K562 (cell line): ENCODE results near the gene MICAL2. TPM values are rescaled to one million over a fixed set of nuclear protein-coding genes. Genes with fewer than 3 reads are reported as not detected.
A peak's percentile ranks its signal among the peaks of the same experiment; 100 is the strongest.

ENCODE experiments used
- ATAC-seq: fragments of 200-7000 bp; cut with Tn5 transposase; 3 replicates; pipeline ENCODE4 v1.9.1; 2020; ENCODE audit warnings: moderate library complexity
- BruUV-seq: library from RNA; stranded (reverse); fragments of 400-500 nt; replicated peaks from 2 replicates; lab custom pipeline; 2021; lab: Mats Ljungman, UMichigan
- CTCF ChIA-PET: fragments of 300-600 bp; formaldehyde crosslinking; extraction: SDS; loops from one replicate; lab custom pipeline; 2021; ENCODE audit warnings: low intra/inter-chr PET ratio; lab: Yijun Ruan, JAX
- POLR2A ChIA-PET: fragments of 300-600, 350-650 bp; sonication (Branson Sonifier 250); formaldehyde crosslinking; extraction: SDS; loops from one replicate; lab custom pipeline; 2021; ENCODE audit warnings: antibody characterized with exemption, inconsistent platforms; lab: Yijun Ruan, JAX
- DNase-seq, 4 experiments: peaks; one replicate each; pipeline versions ENCODE4 v3.0.0 to v3.0.0-alpha.2; 2011 to 2018; ENCODE audit warnings: low spot score in 3 of 4, mixed read lengths in 3 of 4; ENCODE audit errors: extremely low read depth in 1 of 4
- FAIRE-seq: peaks from 2 replicates; lab custom pipeline; 2011; peaks lifted over from hg19 to GRCh38; lab: Jason Lieb, UNC
- H2AFZ ChIP-seq: 2 replicates; pipeline ENCODE4 v1.6.0; 2011; ENCODE audit warnings: low read depth, low read length, control low read depth, inconsistent platforms
- H3K27ac ChIP-seq: fragments of 200-600 bp; 3 replicates; pipeline ENCODE4 v1.8.0; 2011; ENCODE audit warnings: low read depth, mild to moderate bottlenecking, control low read depth, inconsistent platforms, low read length, moderate library complexity, mixed read lengths; ENCODE audit errors: extremely low read depth
- H3K27me3 ChIP-seq, 2 experiments: fragments of 300-600 bp in 1 of 2; 2 replicates in 1 of 2; 3 replicates in 1 of 2; pipeline versions ENCODE4 v1.6.0 to v1.8.0; 2011; ENCODE audit warnings: inconsistent platforms in 2 of 2, low read length in 2 of 2, mild to moderate bottlenecking in 1 of 2, mixed read lengths in 1 of 2, moderate library complexity in 1 of 2; ENCODE audit not compliant: control insufficient read depth in 2 of 2, insufficient read depth in 2 of 2
- H3K36me3 ChIP-seq: fragments of 300-600 bp; 3 replicates; pipeline ENCODE4 v1.8.0; 2011; ENCODE audit warnings: mild to moderate bottlenecking, low read length, inconsistent platforms; ENCODE audit not compliant: control insufficient read depth, insufficient read depth
- H3K4me1 ChIP-seq, 2 experiments: fragments of 200-600 bp in 1 of 2; replicated peaks in 1 of 2; 2 replicates in 1 of 2; 3 replicates in 1 of 2; pipeline versions ENCODE4 v1.5.1 to v1.8.0; 2011; ENCODE audit warnings: inconsistent platforms in 2 of 2, low read length in 2 of 2, mild to moderate bottlenecking in 1 of 2, mixed read lengths in 1 of 2, moderate library complexity in 1 of 2; ENCODE audit not compliant: control insufficient read depth in 2 of 2, insufficient read depth in 2 of 2
- H3K4me2 ChIP-seq: 2 replicates; pipeline ENCODE4 v1.6.1; 2011; ENCODE audit warnings: low read length, control low read depth, inconsistent platforms, mixed read lengths; ENCODE audit not compliant: insufficient read depth
- H3K4me3 ChIP-seq: fragments of 200-600 bp; sonication (generic), shearing (Covaris generic); 2 replicates; pipeline ENCODE4 v1.5.1; 2016; ENCODE audit warnings: control low read depth, inconsistent platforms
- H3K79me2 ChIP-seq: fragments of 200-600 bp; 3 replicates; pipeline ENCODE4 v1.8.0; 2011; ENCODE audit warnings: low read length, inconsistent platforms; ENCODE audit not compliant: control insufficient read depth, insufficient read depth
- H3K9ac ChIP-seq, 2 experiments: 2 replicates each; pipeline versions ENCODE4 v1.6.0 to v1.6.1; 2011; ENCODE audit warnings: low read depth in 2 of 2, low read length in 2 of 2, control low read depth in 1 of 2, inconsistent platforms in 1 of 2, mild to moderate bottlenecking in 1 of 2, mixed read lengths in 1 of 2; ENCODE audit not compliant: insufficient read depth in 1 of 2
- H3K9me1 ChIP-seq: one replicate; pipeline ENCODE4 v1.6.0; 2011; ENCODE audit warnings: inconsistent platforms, mild to moderate bottlenecking, low read length, moderate library complexity; ENCODE audit not compliant: control insufficient read depth, insufficient read depth
- H3K9me3 ChIP-seq: replicated peaks from 2 replicates; pipeline ENCODE4 v1.5.1; 2011; ENCODE audit warnings: low read depth, low read length, inconsistent platforms; ENCODE audit not compliant: control insufficient read depth, insufficient read depth
- H4K20me1 ChIP-seq: replicated peaks from 2 replicates; pipeline ENCODE4 v1.6.1; 2011; ENCODE audit warnings: low read length, inconsistent platforms, mixed read lengths; ENCODE audit not compliant: control insufficient read depth, insufficient read depth
- ATF7 ChIP-seq: fragments of 450-650 bp; IDR thresholded peaks from 2 replicates; pipeline ENCODE4 v1.7.1; 2014; ENCODE audit warnings: mild to moderate bottlenecking, moderate library complexity
- GTF2E2 ChIP-seq: fragments of 200-800 bp; sonication (Bioruptor generic); IDR thresholded peaks from 2 replicates; pipeline ENCODE4 v1.6.1; 2016; ENCODE audit warnings: missing genetic modification characterization, missing compliant biosample characterization
- KLF10 ChIP-seq: fragments of 250-450 bp; sonication (Bioruptor Pico); IDR thresholded peaks from 2 replicates; pipeline ENCODE4 v1.6.1; 2021; ENCODE audit warnings: matching md5 sums
- MAX ChIP-seq: sonication (generic); formaldehyde crosslinking; IDR thresholded peaks from 2 replicates; pipeline ENCODE4 v1.9.0; 2022; ENCODE audit warnings: mild to moderate bottlenecking, missing genetic modification reagents
- PHF20 ChIP-seq: fragments of 450-650 bp; IDR thresholded peaks from 2 replicates; pipeline ENCODE4 v1.6.1; 2018; ENCODE audit not compliant: partially characterized antibody
- RBM17 ChIP-seq: fragments of 200-400 bp; formaldehyde crosslinking; IDR thresholded peaks from 2 replicates; pipeline ENCODE4 v1.6.1; 2017; ENCODE audit warnings: low read depth, mild to moderate bottlenecking, low read length, borderline replicate concordance
- RBM39 ChIP-seq: fragments of 200-400 bp; formaldehyde crosslinking; optimal IDR thresholded peaks from 2 replicates; pipeline ENCODE3; 2018; ENCODE audit warnings: low read depth, low read length
- RCOR1 ChIP-seq, 2 experiments: IDR thresholded peaks; 2 replicates each; pipeline ENCODE4 v1.6.1; 2012; ENCODE audit warnings: low read depth in 2 of 2, low read length in 2 of 2, borderline replicate concordance in 1 of 2, improper control_type of control experiment in 1 of 2
- RNF2 ChIP-seq: sonication (generic); IDR thresholded peaks from 2 replicates; pipeline ENCODE4 v1.6.1; 2016
- SMARCE1 ChIP-seq: fragments of 450-650 bp; IDR thresholded peaks from 2 replicates; pipeline ENCODE4 v1.7.1; 2016; ENCODE audit warnings: mild to moderate bottlenecking
- TRIM24 ChIP-seq, 2 experiments: fragments of 450-650 bp; IDR thresholded peaks; 2 replicates each; pipeline ENCODE4 v1.6.1; 2016
- U2AF2 ChIP-seq: fragments of 200-400 bp; formaldehyde crosslinking; optimal IDR thresholded peaks from 2 replicates; pipeline ENCODE3; 2017; ENCODE audit warnings: low read depth, mild to moderate bottlenecking, low read length
- USF1 ChIP-seq: sonication (generic); formaldehyde crosslinking; IDR thresholded peaks from 2 replicates; pipeline ENCODE4 v1.9.0; 2022; ENCODE audit warnings: mild to moderate bottlenecking, missing genetic modification reagents
- ZBTB1 ChIP-seq: sonication (generic); formaldehyde crosslinking; IDR thresholded peaks from 2 replicates; pipeline ENCODE4 v1.8.1; 2023; ENCODE audit warnings: missing genetic modification reagents, low read depth, mild to moderate bottlenecking, borderline replicate concordance
- ZNF589 ChIP-seq: fragments of 200-800 bp; sonication (Bioruptor generic); IDR thresholded peaks from 2 replicates; pipeline ENCODE4 v1.6.1; 2016; ENCODE audit warnings: low read depth, missing genetic modification characterization, missing compliant biosample characterization
- ZNF766 ChIP-seq: fragments of 200-800 bp; sonication (Bioruptor generic); conservative IDR thresholded peaks from 2 replicates; pipeline ENCODE4 v1.6.1; 2016; ENCODE audit warnings: missing genetic modification characterization, missing compliant biosample characterization
- WGBS: fragments of 100-300 bp; shearing (Covaris generic); methylation state at CpG from one replicate; pipeline ENCODE4 v1.1.6; 2016; ENCODE audit warnings: low coverage, mixed read lengths; ENCODE audit not compliant: insufficient coverage; ENCODE audit errors: missing lambda C conversion rate; 5-methylcytosine and 5-hydroxymethylcytosine counted together
- in situ Hi-C: fragments of 300-500 bp; cut with MboI; formaldehyde crosslinking; loops from 4 replicates; pipeline ENCODE4 v1.15.0; 2018; ENCODE audit warnings: inconsistent platforms, mixed read lengths
- intact Hi-C: fragments of 100-400 bp; cut with micrococcal nuclease; formaldehyde crosslinking; loops from 2 replicates; pipeline ENCODE4 v1.14.2; 2022
- polyA plus RNA-seq, 8 experiments: library from polyadenylated mRNA; depleted of rRNA in 4 of 8; stranded (reverse) in 5 of 8; unstranded in 3 of 8; fragments of >200 nt; fragmentation: Nextera tagmentation in 2 of 8; fragmentation: Illumina TruSeq in 1 of 8; extraction: Ambion mirVana in 2 of 8; extraction: Trizol in 1 of 8; gene quantifications; 2 replicates each; pipeline versions ENCODE4 v1.2.1 to v1.2.3, GENCODE V29; 2011 to 2014; ENCODE audit warnings: inconsistent platforms in 1 of 8, missing spikeins in 1 of 8
- total RNA-seq, 7 experiments: library from RNA; depleted of rRNA in 6 of 7; stranded (reverse); fragments of >200 nt in 6 of 7; fragmentation: Illumina TruSeq in 2 of 7; extraction: Trizol in 2 of 7; gene quantifications; 2 replicates each; pipeline versions ENCODE4 v1.2.1 to v1.2.3, GENCODE V29; 2011 to 2021; ENCODE audit warnings: low replicate concordance in 1 of 7
- TF ChIP-seq, protein P1 (sequence below): fragments of 250-450 bp; sonication (Bioruptor Pico); IDR thresholded peaks from 2 replicates; pipeline ENCODE4 v1.5.0; 2021
- TF ChIP-seq, protein P2 (sequence below): IDR thresholded peaks from 3 replicates; pipeline ENCODE4 v1.6.1; 2011; ENCODE audit warnings: borderline replicate concordance, mild to moderate bottlenecking; ENCODE audit not compliant: insufficient read length, insufficient read depth
- TF ChIP-seq, protein P3 (sequence below): fragments of 250-450 bp; sonication (Bioruptor Pico); IDR thresholded peaks from 2 replicates; pipeline ENCODE4 v1.4.0; 2020; ENCODE audit warnings: mild to moderate bottlenecking, moderate library complexity

Gene MICAL2
- total and polyA plus RNA-seq, 9 of the 15 experiments (the other 6 are each of a cell fraction or from before 2014, with no cell fraction given), result 4.7 to 64.2 (median 33.6) TPM

GRCh38 chr11:12142909-12143308, 32.5 kb downstream of the MICAL2 start:
- H3K4me1 ChIP-seq, result peaks cover 9 to 46% of the 10 kb centered on the region in 2 experiments
- in situ Hi-C loops, result no loop called here
- H3K4me3 ChIP-seq, result no peak overlapping the region
- H3K9me1 ChIP-seq, result no peaks in the 10 kb centered on the region
- no peak overlapping the region for H3K27ac ChIP-seq
- CTCF ChIA-PET, result no interaction called here
- H3K36me3 ChIP-seq, result peaks cover 27% of the 10 kb centered on the region
- FAIRE-seq (no peak), ATAC-seq (peak; percentile 54), DNase-seq (no peak)
- WGBS, result 34% methylated on average over 3 of the region's 3 CpGs
- H3K9me3 ChIP-seq, result no peaks in the 10 kb centered on the region
- no peak overlapping the region for H2AFZ ChIP-seq
- no TSS peak for BruUV-seq
- no peak overlapping the region for H3K9ac ChIP-seq
- no peak overlapping the region for H3K4me2 ChIP-seq
- TF ChIP-seq, protein P1, sequence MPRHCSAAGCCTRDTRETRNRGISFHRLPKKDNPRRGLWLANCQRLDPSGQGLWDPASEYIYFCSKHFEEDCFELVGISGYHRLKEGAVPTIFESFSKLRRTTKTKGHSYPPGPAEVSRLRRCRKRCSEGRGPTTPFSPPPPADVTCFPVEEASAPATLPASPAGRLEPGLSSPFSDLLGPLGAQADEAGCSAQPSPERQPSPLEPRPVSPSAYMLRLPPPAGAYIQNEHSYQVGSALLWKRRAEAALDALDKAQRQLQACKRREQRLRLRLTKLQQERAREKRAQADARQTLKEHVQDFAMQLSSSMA, result no peak
- TF ChIP-seq RBM39, result no peak
- TF ChIP-seq GTF2E2 (tag), result no peak
- TF ChIP-seq PHF20, result no peak
- no peak for TF ChIP-seq MAX
- no peak for TF ChIP-seq ZNF589 (CRISPR knock-in tag)
- TF ChIP-seq, protein P2, sequence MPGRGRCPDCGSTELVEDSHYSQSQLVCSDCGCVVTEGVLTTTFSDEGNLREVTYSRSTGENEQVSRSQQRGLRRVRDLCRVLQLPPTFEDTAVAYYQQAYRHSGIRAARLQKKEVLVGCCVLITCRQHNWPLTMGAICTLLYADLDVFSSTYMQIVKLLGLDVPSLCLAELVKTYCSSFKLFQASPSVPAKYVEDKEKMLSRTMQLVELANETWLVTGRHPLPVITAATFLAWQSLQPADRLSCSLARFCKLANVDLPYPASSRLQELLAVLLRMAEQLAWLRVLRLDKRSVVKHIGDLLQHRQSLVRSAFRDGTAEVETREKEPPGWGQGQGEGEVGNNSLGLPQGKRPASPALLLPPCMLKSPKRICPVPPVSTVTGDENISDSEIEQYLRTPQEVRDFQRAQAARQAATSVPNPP, result no peak
- no peak for TF ChIP-seq ZBTB1 (CRISPR knock-in tag)
- no peak for TF ChIP-seq U2AF2
- no peak for TF ChIP-seq TRIM24 (IDR thresholded peaks at IDR 0.05)
- TF ChIP-seq ATF7, result no peak
- TF ChIP-seq, protein P3, sequence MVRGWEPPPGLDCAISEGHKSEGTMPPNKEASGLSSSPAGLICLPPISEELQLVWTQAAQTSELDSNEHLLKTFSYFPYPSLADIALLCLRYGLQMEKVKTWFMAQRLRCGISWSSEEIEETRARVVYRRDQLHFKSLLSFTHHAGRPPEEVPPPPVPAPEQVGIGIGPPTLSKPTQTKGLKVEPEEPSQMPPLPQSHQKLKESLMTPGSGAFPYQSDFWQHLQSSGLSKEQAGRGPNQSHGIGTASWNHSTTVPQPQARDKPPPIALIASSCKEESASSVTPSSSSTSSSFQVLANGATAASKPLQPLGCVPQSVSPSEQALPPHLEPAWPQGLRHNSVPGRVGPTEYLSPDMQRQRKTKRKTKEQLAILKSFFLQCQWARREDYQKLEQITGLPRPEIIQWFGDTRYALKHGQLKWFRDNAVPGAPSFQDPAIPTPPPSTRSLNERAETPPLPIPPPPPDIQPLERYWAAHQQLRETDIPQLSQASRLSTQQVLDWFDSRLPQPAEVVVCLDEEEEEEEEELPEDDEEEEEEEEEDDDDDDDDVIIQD, result no peak
- TF ChIP-seq USF1, result no peak
- no peak for TF ChIP-seq KLF10 (CRISPR knock-in tag)
- TF ChIP-seq RCOR1 (IDR thresholded peaks at IDR 0.05; ENCODE audit: borderline replicate concordance in 1 of 2, low read depth in 2 of 2, low read length in 2 of 2), result no peak
- no peak for TF ChIP-seq ZNF766 (CRISPR knock-in tag)
- no peak for TF ChIP-seq RNF2
- TF ChIP-seq SMARCE1, result no peak
- TF ChIP-seq RBM17, result no peak
- no peaks in the 10 kb centered on the region for H3K79me2 ChIP-seq
- POLR2A ChIA-PET, result interaction anchor here (0.6 to 3.3 kb wide), 8 partner anchors 10 to 347 kb away, joined by 3 to 16 read pairs (median 3); no protein-coding TSS in a partner anchor
- H3K27me3 ChIP-seq, result no peaks in the 10 kb centered on the region
- no peaks in the 10 kb centered on the region; the same call in 1 of the 2 replicates for H4K20me1 ChIP-seq
- intact Hi-C loops, result no loop called here
